Lung (tissue), 12 donors: Measurements from ENCODE around the gene ASIC1. TPM values are rescaled to one million over a fixed set of nuclear protein-coding genes. Genes with fewer than 3 reads are reported as not detected.

Experiments used
- ATAC-seq: fragments of 200-7000 bp; cut with Tn5 transposase; one replicate; pipeline ENCODE4 v1.9.1; 2020; ENCODE audit warnings: moderate number of reproducible peaks; ENCODE audit not compliant: insufficient read depth, low FRiP score
- DNase-seq, 3 donors: peaks; one replicate each; pipeline ENCODE4 v3.0.0-alpha.2; 2013 to 2017
- H3K27ac ChIP-seq, 2 donors: one replicate each; pipeline ENCODE4 v1.5.1; 2013; ENCODE audit warnings: mild to moderate bottlenecking in 2 of 2, moderate library complexity in 2 of 2, control low read depth in 1 of 2, inconsistent platforms in 1 of 2, low read depth in 1 of 2, low read length in 1 of 2
- H3K27me3 ChIP-seq, 3 donors: one replicate each; pipeline ENCODE4 v1.5.1; 2013; ENCODE audit warnings: low read length in 2 of 3; ENCODE audit not compliant: control insufficient read depth in 3 of 3, insufficient read depth in 3 of 3
- H3K36me3 ChIP-seq, 4 donors: one replicate each; pipeline ENCODE4 v1.5.1; 2013; ENCODE audit warnings: low read length in 4 of 4, mild to moderate bottlenecking in 1 of 4, moderate library complexity in 1 of 4; ENCODE audit not compliant: control insufficient read depth in 4 of 4, insufficient read depth in 4 of 4
- H3K4me1 ChIP-seq, 5 donors: one replicate each; pipeline ENCODE4 v1.5.1; 2013; ENCODE audit warnings: low read length in 5 of 5, mild to moderate bottlenecking in 2 of 5, moderate library complexity in 1 of 5; ENCODE audit not compliant: control insufficient read depth in 5 of 5, insufficient read depth in 5 of 5
- H3K4me3 ChIP-seq: one replicate; pipeline ENCODE4 v1.5.1; 2013; ENCODE audit warnings: mild to moderate bottlenecking, control low read depth, moderate library complexity
- H3K9ac ChIP-seq, 2 donors: one replicate each; pipeline ENCODE4 v1.5.1; 2013; ENCODE audit warnings: low read length in 2 of 2, control low read depth in 1 of 2; ENCODE audit not compliant: insufficient read depth in 1 of 2
- H3K9me3 ChIP-seq, 4 donors: one replicate each; pipeline ENCODE4 v1.5.1; 2013; ENCODE audit warnings: low read length in 3 of 4, mild to moderate bottlenecking in 1 of 4, moderate library complexity in 1 of 4; ENCODE audit not compliant: control insufficient read depth in 4 of 4, insufficient read depth in 3 of 4
- WGBS, 2 donors: extraction: QIAGEN DNeasy Blood & Tissue Kit; methylation state at CpG; one replicate each; pipeline ENCODE4 v1.1.7; 2013; 5-methylcytosine and 5-hydroxymethylcytosine counted together
- polyA plus RNA-seq, 2 donors: library from polyadenylated mRNA; stranded (reverse); fragments of 200-250 nt; gene quantifications; one replicate each; pipeline ENCODE4 v1.2.1, GENCODE V29; 2013
- total RNA-seq, 2 donors: library from RNA; depleted of rRNA in 1 of 2; stranded (reverse); fragments of >200 nt in 1 of 2; gene quantifications; one replicate each; pipeline ENCODE4 v1.2.1, GENCODE V29; 2014 to 2021
- TF ChIP-seq, protein P1 (sequence below): IDR thresholded peaks from 2 replicates; pipeline ENCODE4 v1.5.1; 2012; ENCODE audit warnings: mild to moderate bottlenecking; ENCODE audit errors: control extremely low read depth, extremely low read depth
- donor health status: control.
- donor health status: control.
- donor health status: Bipolar disorder and iron deficiency.
- donor health status: healthy.
- donor health status: DM: yes; HTN: yes; CAD: no.

The ASIC1 gene
- total and polyA plus RNA-seq, 4 donors: 0.41 to 2.0 (median 1.3) TPM

DNA sequence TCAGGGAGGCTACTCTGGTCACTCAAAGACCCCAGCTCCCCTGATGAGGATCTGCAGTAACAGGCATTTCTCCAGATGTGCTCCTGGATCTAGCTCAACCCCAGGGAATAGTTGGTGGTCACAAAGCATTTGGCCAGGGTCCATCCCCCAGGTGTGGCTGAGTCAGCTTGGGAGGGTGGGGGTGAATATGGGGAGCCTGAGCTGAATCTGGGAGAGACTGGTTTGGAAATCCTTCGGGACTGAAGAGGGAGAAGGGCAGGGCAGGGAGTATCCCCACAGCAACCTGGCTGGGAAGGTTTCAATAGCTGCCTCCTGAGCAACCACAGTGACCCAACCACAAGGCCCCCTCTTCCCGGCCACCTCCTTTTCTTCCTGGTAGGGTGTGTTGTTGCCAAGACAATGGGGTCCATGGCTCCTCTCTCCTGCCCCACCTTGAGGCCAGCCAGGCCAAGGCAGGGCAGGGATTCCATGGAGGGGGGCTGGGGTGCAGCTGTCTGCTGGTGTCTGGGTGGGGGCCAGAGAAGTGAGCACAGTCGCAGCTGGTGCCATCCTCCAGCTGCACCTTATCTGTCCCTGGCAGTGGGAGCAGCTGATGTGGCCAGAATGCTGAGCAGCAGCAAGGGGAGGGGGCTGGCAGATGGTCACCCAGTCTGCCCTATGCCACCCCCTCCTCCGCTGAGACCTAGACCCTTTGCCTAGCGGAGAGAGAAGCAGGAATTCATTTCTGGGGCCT, 5.5 kb downstream of the ASIC1 start:
- Histone ChIP-seq H3K27me3 (no peaks in the 10 kb centered on the region), H3K9me3 (no peaks in the 10 kb centered on the region), H3K4me1 (no peaks in the 10 kb centered on the region), H3K27ac (no peak overlapping the region), H3K9ac (no peak overlapping the region), H3K36me3 (peaks cover 0 to 6% (median 1%) of the 10 kb centered on the region in 4 donors), H3K4me3 (no peak overlapping the region)
- no peak for DNase-seq
- TF ChIP-seq, protein P1, sequence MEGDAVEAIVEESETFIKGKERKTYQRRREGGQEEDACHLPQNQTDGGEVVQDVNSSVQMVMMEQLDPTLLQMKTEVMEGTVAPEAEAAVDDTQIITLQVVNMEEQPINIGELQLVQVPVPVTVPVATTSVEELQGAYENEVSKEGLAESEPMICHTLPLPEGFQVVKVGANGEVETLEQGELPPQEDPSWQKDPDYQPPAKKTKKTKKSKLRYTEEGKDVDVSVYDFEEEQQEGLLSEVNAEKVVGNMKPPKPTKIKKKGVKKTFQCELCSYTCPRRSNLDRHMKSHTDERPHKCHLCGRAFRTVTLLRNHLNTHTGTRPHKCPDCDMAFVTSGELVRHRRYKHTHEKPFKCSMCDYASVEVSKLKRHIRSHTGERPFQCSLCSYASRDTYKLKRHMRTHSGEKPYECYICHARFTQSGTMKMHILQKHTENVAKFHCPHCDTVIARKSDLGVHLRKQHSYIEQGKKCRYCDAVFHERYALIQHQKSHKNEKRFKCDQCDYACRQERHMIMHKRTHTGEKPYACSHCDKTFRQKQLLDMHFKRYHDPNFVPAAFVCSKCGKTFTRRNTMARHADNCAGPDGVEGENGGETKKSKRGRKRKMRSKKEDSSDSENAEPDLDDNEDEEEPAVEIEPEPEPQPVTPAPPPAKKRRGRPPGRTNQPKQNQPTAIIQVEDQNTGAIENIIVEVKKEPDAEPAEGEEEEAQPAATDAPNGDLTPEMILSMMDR: no peak
- no peak for ATAC-seq
- 85 to 87% methylated on average over 5 of the region's 5 CpGs for WGBS, 2 donors

- Histone ChIP-seq H3K9me3 (no peaks in the 10 kb centered on the region), H3K9ac (no peak overlapping the region), H3K27ac (no peak overlapping the region), H3K4me3 (no peak overlapping the region), H3K36me3 (no peaks in the 10 kb centered on the region), H3K27me3 (no peaks in the 10 kb centered on the region), H3K4me1 (peaks cover 0 to 5% (median 4%) of the 10 kb centered on the region in 5 donors)
- TF ChIP-seq, protein P1: no peak
- DNase-seq (no peak), ATAC-seq (no peak)
- 88 to 89% methylated on average over 3 of the region's 3 CpGs for WGBS, 2 donors
Observed at GRCh38 chr12:50065726-50066310, 8.4 kb downstream of the ASIC1 start.

DNA sequence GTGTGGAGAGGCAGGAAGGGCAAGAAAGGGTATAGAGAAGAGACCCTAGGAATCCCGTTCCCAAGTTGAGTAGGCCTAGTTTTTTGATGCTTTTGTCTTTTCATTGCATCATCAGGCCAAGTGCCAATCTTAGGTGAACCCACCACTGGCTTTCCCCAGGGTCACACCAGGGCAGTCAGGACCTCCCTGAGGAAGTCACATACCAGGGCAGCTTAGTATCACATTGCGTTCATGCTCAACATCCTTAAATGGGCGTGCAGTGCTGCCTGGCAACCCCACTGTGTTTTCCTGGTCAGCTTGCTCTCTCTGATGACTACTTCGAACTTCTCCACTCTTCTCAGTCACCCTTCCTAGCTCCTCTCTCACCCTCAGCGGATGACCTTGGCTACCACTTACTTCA, 9.0 kb downstream of the ASIC1 start:
- peaks cover 0 to 5% (median 4%) of the 10 kb centered on the region in 5 donors for H3K4me1 ChIP-seq
- no peaks in the 10 kb centered on the region for H3K27me3 ChIP-seq
- H3K27ac ChIP-seq: no peak overlapping the region
- no peaks in the 10 kb centered on the region for H3K36me3 ChIP-seq
- no peaks in the 10 kb centered on the region for H3K9me3 ChIP-seq
- H3K4me3 ChIP-seq: no peak overlapping the region
- no peak for DNase-seq
- no peak for ATAC-seq
- TF ChIP-seq, protein P1: no peak
- no peak overlapping the region for H3K9ac ChIP-seq
- 58 to 61% methylated on average over 5 of the region's 5 CpGs for WGBS, 2 donors
